Measurements from ENCODE around the gene PTOV1. TPM values are rescaled to one million over a fixed set of nuclear protein-coding genes. Genes with fewer than 3 reads are reported as not detected.

The PTOV1 gene
- total and polyA plus RNA-seq, 4 donors = 50.0 to 142 (median 118) TPM

- Histone ChIP-seq H3K27ac (ENCODE audit: low read depth in 1 of 2, low read length in 2 of 2) (no peak overlapping the region), H3K36me3 (ENCODE audit: control insufficient read depth in 1 of 2, insufficient read depth in 2 of 2, low read length in 1 of 2) (peaks cover 3 to 5% of the 10 kb centered on the region in 2 donors), H3K27me3 (ENCODE audit: control insufficient read depth in 1 of 2, insufficient read depth in 2 of 2, low read length in 1 of 2) (no peaks in the 10 kb centered on the region), H3K4me3 (ENCODE audit: low read length in 2 of 2) (no peak overlapping the region), H3K9me3 (ENCODE audit: control insufficient read depth, low read length) (no peaks in the 10 kb centered on the region), H3K4me1 (ENCODE audit: control insufficient read depth in 1 of 2, insufficient read depth in 2 of 2, low read length in 2 of 2) (no peaks in the 10 kb centered on the region)
- intact Hi-C loops (cut with DNase I) = no loop called here
- DNase-seq (no peak), ATAC-seq (ENCODE audit: low FRiP score) (no peak)
- WGBS, 2 donors = 94 to 96% methylated on average over 23 of the region's 23 CpGs
These were observed 38.2 kb downstream of the PTOV1 start for GRCh38 chr19:49889038-49889686.

DNA sequence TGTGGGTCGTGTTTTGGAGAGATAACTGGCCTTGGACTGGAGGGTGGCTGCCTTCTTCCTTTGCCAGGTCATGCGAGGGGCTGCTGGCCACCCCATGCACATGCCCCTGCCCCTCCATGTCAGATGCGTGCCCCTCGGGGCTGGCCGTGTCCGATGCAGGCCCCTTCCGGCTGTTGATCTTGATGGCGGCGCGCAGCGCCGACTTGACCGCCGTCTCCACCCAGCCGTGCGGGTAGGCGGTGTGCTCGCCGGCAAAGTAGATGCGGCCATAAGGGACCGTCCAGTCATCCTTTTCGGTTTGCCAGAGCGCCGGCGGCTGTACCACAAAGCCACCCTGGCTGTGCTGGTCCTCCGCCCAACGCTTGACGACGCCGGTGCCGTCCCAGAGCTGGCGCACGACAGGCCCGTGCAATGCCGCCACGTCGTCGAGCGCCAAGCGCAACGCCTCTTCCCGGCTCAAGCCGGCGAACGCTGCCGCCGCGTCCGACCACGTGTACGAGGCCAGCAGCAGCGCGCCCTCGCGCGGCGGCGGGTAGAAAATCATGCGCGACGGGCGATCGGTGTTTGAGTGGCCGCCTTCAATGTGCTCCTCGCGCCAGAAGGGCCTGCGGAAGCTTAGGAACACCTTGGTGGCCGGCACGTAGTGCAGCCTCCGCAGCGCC is 38.9 kb downstream of the PTOV1 start:
- H3K27ac ChIP-seq (ENCODE audit: low read depth in 1 of 2, low read length in 2 of 2) = no peak overlapping the region
- 22 to 28% methylated on average over 50 to 71 of the region's 71 CpGs for WGBS, 2 donors
- no peaks in the 10 kb centered on the region for H3K9me3 ChIP-seq (ENCODE audit: control insufficient read depth, low read length)
- no peaks in the 10 kb centered on the region for H3K27me3 ChIP-seq (ENCODE audit: control insufficient read depth in 1 of 2, insufficient read depth in 2 of 2, low read length in 1 of 2)
- H3K4me1 ChIP-seq (ENCODE audit: control insufficient read depth in 1 of 2, insufficient read depth in 2 of 2, low read length in 2 of 2) = no peaks in the 10 kb centered on the region
- intact Hi-C loops (cut with DNase I) = no loop called here
- no peaks in the 10 kb centered on the region for H3K36me3 ChIP-seq (ENCODE audit: control insufficient read depth in 1 of 2, insufficient read depth in 2 of 2, low read length in 1 of 2)
- DNase-seq = peak; percentile 83 to 93
- H3K4me3 ChIP-seq (ENCODE audit: low read length in 2 of 2) = no peak overlapping the region
- ATAC-seq (ENCODE audit: low FRiP score) = peak; percentile 72

- Histone ChIP-seq H3K4me3 (ENCODE audit: low read length in 2 of 2) (no peak overlapping the region), H3K9me3 (ENCODE audit: control insufficient read depth, low read length) (no peaks in the 10 kb centered on the region), H3K27ac (ENCODE audit: low read depth in 1 of 2, low read length in 2 of 2) (no peak overlapping the region), H3K36me3 (ENCODE audit: control insufficient read depth in 1 of 2, insufficient read depth in 2 of 2, low read length in 1 of 2) (no peaks in the 10 kb centered on the region), H3K4me1 (ENCODE audit: control insufficient read depth in 1 of 2, insufficient read depth in 2 of 2, low read length in 2 of 2) (no peaks in the 10 kb centered on the region), H3K27me3 (ENCODE audit: control insufficient read depth in 1 of 2, insufficient read depth in 2 of 2, low read length in 1 of 2) (no peaks in the 10 kb centered on the region)
- DNase-seq (no peak), ATAC-seq (ENCODE audit: low FRiP score) (peak; percentile 2)
- intact Hi-C loops (cut with DNase I) = no loop called here
- WGBS, 2 donors = 12 to 14% methylated on average over 57 to 69 of the region's 69 CpGs
These were observed 39.7 kb downstream of the PTOV1 start for GRCh38 chr19:49890349-49891311.

DNA sequence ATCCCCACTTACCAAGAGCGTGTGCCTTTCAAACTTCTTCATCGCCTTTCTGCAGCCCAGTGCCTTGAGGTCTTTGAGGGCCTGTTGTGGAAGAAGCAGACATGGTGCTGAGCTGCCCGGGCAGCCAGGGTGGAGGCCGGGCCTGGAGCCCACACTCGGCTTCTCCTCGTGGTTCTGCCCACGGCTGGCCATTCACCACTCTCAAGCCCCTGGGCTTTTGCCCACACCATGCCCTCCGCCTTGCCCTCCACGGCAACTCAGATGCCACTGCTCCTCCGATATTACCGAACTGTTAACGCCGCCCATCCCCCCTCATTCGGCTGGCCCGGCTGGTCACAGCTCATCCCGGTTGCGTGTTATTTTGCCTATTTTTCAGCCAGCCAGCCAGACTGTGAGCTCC is 40.4 kb downstream of the PTOV1 start:
- Histone ChIP-seq H3K9me3 (ENCODE audit: control insufficient read depth, low read length) (no peaks in the 10 kb centered on the region), H3K4me3 (ENCODE audit: low read length in 2 of 2) (no peak overlapping the region), H3K27ac (ENCODE audit: low read depth in 1 of 2, low read length in 2 of 2) (no peak overlapping the region), H3K27me3 (ENCODE audit: control insufficient read depth in 1 of 2, insufficient read depth in 2 of 2, low read length in 1 of 2) (no peaks in the 10 kb centered on the region), H3K4me1 (ENCODE audit: control insufficient read depth in 1 of 2, insufficient read depth in 2 of 2, low read length in 2 of 2) (no peaks in the 10 kb centered on the region), H3K36me3 (ENCODE audit: control insufficient read depth in 1 of 2, insufficient read depth in 2 of 2, low read length in 1 of 2) (no peaks in the 10 kb centered on the region)
- intact Hi-C loops (cut with DNase I) = no loop called here
- DNase-seq = no peak
- no peak for ATAC-seq (ENCODE audit: low FRiP score)
- WGBS, 2 donors = 79 to 83% methylated on average over 17 of the region's 17 CpGs

DNA sequence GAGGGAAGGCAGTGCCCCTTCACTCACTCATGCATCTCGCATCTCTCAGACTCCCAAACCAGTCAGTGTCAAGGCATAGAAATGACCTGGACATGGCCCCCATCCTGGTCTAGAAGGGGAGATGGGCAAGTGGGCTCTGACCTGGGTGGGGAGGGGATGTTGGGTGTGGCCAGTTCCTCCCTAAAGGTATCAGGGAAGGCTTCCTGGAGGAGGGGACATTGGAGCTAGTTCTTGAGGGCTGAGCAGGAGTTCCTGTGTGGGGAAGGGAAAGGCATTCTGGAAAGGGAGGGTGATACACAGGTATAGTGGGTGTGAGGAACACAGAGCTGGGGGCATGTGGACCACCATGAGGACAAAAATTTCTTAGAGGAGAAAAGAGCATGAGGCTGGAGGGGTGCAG is 41.8 kb downstream of the PTOV1 start:
- H3K27me3 ChIP-seq (ENCODE audit: control insufficient read depth in 1 of 2, insufficient read depth in 2 of 2, low read length in 1 of 2) = no peaks in the 10 kb centered on the region
- H3K36me3 ChIP-seq (ENCODE audit: control insufficient read depth in 1 of 2, insufficient read depth in 2 of 2, low read length in 1 of 2) = no peaks in the 10 kb centered on the region
- H3K4me3 ChIP-seq (ENCODE audit: low read length in 2 of 2) = no peak overlapping the region
- H3K9me3 ChIP-seq (ENCODE audit: control insufficient read depth, low read length) = no peaks in the 10 kb centered on the region
- WGBS, 2 donors = 93 to 100% methylated on average over 1 of the region's 1 CpG
- ATAC-seq (ENCODE audit: low FRiP score) = no peak
- no peak for DNase-seq
- intact Hi-C loops (cut with DNase I) = no loop called here
- H3K27ac ChIP-seq (ENCODE audit: low read depth in 1 of 2, low read length in 2 of 2) = no peak overlapping the region
- H3K4me1 ChIP-seq (ENCODE audit: control insufficient read depth in 1 of 2, insufficient read depth in 2 of 2, low read length in 2 of 2) = no peaks in the 10 kb centered on the region

GRCh38 chr19:49894011-49894664 is 43.2 kb downstream of the PTOV1 start:
- H3K9me3 ChIP-seq (ENCODE audit: control insufficient read depth, low read length) = no peaks in the 10 kb centered on the region
- WGBS, 2 donors = 94 to 95% methylated on average over 18 of the region's 18 CpGs
- no peak overlapping the region for H3K27ac ChIP-seq (ENCODE audit: low read depth in 1 of 2, low read length in 2 of 2)
- intact Hi-C loops (cut with DNase I) = no loop called here
- no peak for ATAC-seq (ENCODE audit: low FRiP score)
- no peaks in the 10 kb centered on the region for H3K4me1 ChIP-seq (ENCODE audit: control insufficient read depth in 1 of 2, insufficient read depth in 2 of 2, low read length in 2 of 2)
- H3K4me3 ChIP-seq (ENCODE audit: low read length in 2 of 2) = no peak overlapping the region
- H3K27me3 ChIP-seq (ENCODE audit: control insufficient read depth in 1 of 2, insufficient read depth in 2 of 2, low read length in 1 of 2) = no peaks in the 10 kb centered on the region
- no peak for DNase-seq
- no peaks in the 10 kb centered on the region for H3K36me3 ChIP-seq (ENCODE audit: control insufficient read depth in 1 of 2, insufficient read depth in 2 of 2, low read length in 1 of 2)

GRCh38 chr19:49894879-49895565 is 44.1 kb downstream of the PTOV1 start:
- no peak for DNase-seq
- no peaks in the 10 kb centered on the region for H3K36me3 ChIP-seq (ENCODE audit: control insufficient read depth in 1 of 2, insufficient read depth in 2 of 2, low read length in 1 of 2)
- no peaks in the 10 kb centered on the region for H3K9me3 ChIP-seq (ENCODE audit: control insufficient read depth, low read length)
- intact Hi-C loops (cut with DNase I) = no loop called here
- WGBS, 2 donors = 84 to 89% methylated on average over 17 of the region's 17 CpGs
- no peak overlapping the region for H3K27ac ChIP-seq (ENCODE audit: low read depth in 1 of 2, low read length in 2 of 2)
- H3K27me3 ChIP-seq (ENCODE audit: control insufficient read depth in 1 of 2, insufficient read depth in 2 of 2, low read length in 1 of 2) = no peaks in the 10 kb centered on the region
- H3K4me1 ChIP-seq (ENCODE audit: control insufficient read depth in 1 of 2, insufficient read depth in 2 of 2, low read length in 2 of 2) = no peaks in the 10 kb centered on the region
- no peak overlapping the region for H3K4me3 ChIP-seq (ENCODE audit: low read length in 2 of 2)
- ATAC-seq (ENCODE audit: low FRiP score) = no peak
